Activated T-cell treated with anti-CD3 and anti-CD28 coated beads, Interleukin-2, amount 50 U/mL, for 4 hours (primary cell): Measurements from ENCODE around the gene FBXL22. TPM values are rescaled to one million over a fixed set of nuclear protein-coding genes. Genes with fewer than 3 reads are reported as not detected.
"Not testable (repeated sequence)": the region's sequence is repeated elsewhere in the genome, so short reads cannot be mapped to it uniquely, and the experiment has no call there.

Experiments
- ATAC-seq, 2 donors: fragments of 200-7000 bp; cut with Tn5 transposase; one replicate each; pipeline ENCODE4 v1.10.0; 2021
- DNase-seq: peaks from one replicate; pipeline ENCODE4 v3.0.0-alpha.2; 2020
- H3K27me3 Mint-ChIP-seq: one replicate; pipeline ENCODE4 v1.8.0; 2021; ENCODE audit warnings: low read depth, mixed read lengths
- H3K36me3 Mint-ChIP-seq: one replicate; pipeline ENCODE4 v1.8.0; 2022; ENCODE audit warnings: mixed read lengths; ENCODE audit not compliant: insufficient read depth
- H3K4me1 Mint-ChIP-seq: one replicate; pipeline ENCODE4 v1.8.0; 2021; ENCODE audit warnings: low read depth, mixed read lengths
- H3K4me3 Mint-ChIP-seq: one replicate; pipeline ENCODE4 v1.8.0; 2021; ENCODE audit warnings: mild to moderate bottlenecking, moderate library complexity, mixed read lengths
- H3K9me3 Mint-ChIP-seq: one replicate; pipeline ENCODE4 v1.8.0; 2021; ENCODE audit warnings: mixed read lengths
- total RNA-seq, 3 donors: library from RNA; stranded (reverse); gene quantifications; one replicate each; pipeline ENCODE4 v1.2.1, GENCODE V29; 2021

Gene FBXL22
- total RNA-seq, 3 donors from 2014 or later = 0.79 to 1.2 (median 0.87) TPM

- Mint-ChIP-seq H3K4me1 (peaks cover 8% of the 10 kb centered on the region), H3K9me3 (no peaks in the 10 kb centered on the region), H3K36me3 (peaks cover 43% of the 10 kb centered on the region), H3K4me3 (no peak overlapping the region), H3K27me3 (no peaks in the 10 kb centered on the region)
- no peak for ATAC-seq
- DNase-seq = no peak
Observed at GRCh38 chr15:63615935-63616334, 18.7 kb downstream of the FBXL22 start.

GRCh38 chr15:63617147-63617546 is 20.0 kb downstream of the FBXL22 start:
- not testable (repeated sequence) for H3K4me3 Mint-ChIP-seq, H3K4me1 Mint-ChIP-seq, ATAC-seq, DNase-seq, H3K27me3 Mint-ChIP-seq, H3K9me3 Mint-ChIP-seq
- H3K36me3 Mint-ChIP-seq = peaks cover 42% of the 10 kb centered on the region

- H3K9me3 Mint-ChIP-seq, H3K4me1 Mint-ChIP-seq, H3K4me3 Mint-ChIP-seq, H3K27me3 Mint-ChIP-seq, ATAC-seq, DNase-seq: not testable (repeated sequence)
- peaks cover 41% of the 10 kb centered on the region for H3K36me3 Mint-ChIP-seq
Observed at GRCh38 chr15:63617627-63618026, 20.4 kb downstream of the FBXL22 start.

DNA sequence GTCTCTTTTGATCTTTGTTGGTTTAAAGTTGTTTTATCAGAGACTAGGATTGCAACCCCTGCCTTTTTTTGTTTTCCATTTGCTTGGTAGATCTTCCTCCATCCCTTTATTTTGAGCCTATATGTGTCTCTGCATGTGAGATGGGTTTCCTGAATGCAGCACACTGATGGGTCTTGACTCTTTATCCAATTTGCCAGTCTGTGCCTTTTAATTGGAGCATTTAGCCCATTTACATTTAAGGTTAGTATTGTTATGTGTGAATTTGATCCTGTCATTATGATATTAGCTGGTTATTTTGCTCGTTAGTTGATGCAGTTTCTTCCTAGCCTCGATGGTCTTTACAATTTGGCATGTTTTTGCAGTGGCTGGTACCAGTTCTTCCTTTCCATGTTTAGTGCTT is 23.6 kb downstream of the FBXL22 start:
- not testable (repeated sequence) for DNase-seq, ATAC-seq, H3K9me3 Mint-ChIP-seq, H3K27me3 Mint-ChIP-seq, H3K4me3 Mint-ChIP-seq, H3K4me1 Mint-ChIP-seq
- peaks cover 46% of the 10 kb centered on the region for H3K36me3 Mint-ChIP-seq

DNA sequence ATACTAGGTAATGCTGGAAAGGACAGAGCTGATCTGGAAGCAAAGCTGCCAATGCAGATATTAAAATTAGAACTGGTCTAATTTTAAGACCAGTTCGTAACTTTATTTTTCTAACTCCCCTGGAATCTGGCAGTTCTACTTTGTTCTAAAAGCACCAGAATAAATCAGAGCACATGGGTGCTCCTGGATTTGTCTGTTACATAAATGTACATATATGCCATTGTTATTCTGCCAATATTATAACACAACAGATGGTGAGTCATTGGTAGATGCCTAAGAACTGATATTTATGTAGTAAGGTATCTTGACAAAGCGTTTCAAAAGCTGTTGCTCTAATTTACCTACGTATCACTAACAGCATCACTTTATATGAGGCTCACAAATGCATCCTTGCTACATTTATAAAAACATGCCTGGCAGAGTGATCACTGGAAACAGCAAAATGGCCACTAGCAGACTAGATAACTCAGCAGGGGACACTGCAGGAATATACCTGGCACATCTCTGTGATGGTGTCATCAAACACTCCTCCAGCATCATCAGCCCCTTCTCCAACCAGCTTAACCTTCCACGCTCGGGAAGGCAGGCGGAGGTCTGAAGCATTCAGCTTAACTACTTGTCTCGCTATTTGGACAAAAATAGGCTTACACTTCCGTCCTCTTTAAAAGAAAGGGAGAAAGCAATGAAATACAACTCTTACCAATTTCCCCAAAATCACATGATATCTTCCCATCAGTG is 26.2 kb downstream of the FBXL22 start:
- Mint-ChIP-seq H3K27me3 (no peaks in the 10 kb centered on the region), H3K4me1 (no peaks in the 10 kb centered on the region), H3K9me3 (no peaks in the 10 kb centered on the region), H3K36me3 (peaks cover 39% of the 10 kb centered on the region), H3K4me3 (no peak overlapping the region)
- no peak for ATAC-seq
- no peak for DNase-seq

- ATAC-seq (no peak), DNase-seq (no peak)
- Mint-ChIP-seq H3K9me3 (no peaks in the 10 kb centered on the region), H3K27me3 (no peaks in the 10 kb centered on the region), H3K4me1 (no peaks in the 10 kb centered on the region), H3K4me3 (no peak overlapping the region), H3K36me3 (peaks cover 46% of the 10 kb centered on the region)
Observed at GRCh38 chr15:63626955-63627354, 29.8 kb downstream of the FBXL22 start.

DNA sequence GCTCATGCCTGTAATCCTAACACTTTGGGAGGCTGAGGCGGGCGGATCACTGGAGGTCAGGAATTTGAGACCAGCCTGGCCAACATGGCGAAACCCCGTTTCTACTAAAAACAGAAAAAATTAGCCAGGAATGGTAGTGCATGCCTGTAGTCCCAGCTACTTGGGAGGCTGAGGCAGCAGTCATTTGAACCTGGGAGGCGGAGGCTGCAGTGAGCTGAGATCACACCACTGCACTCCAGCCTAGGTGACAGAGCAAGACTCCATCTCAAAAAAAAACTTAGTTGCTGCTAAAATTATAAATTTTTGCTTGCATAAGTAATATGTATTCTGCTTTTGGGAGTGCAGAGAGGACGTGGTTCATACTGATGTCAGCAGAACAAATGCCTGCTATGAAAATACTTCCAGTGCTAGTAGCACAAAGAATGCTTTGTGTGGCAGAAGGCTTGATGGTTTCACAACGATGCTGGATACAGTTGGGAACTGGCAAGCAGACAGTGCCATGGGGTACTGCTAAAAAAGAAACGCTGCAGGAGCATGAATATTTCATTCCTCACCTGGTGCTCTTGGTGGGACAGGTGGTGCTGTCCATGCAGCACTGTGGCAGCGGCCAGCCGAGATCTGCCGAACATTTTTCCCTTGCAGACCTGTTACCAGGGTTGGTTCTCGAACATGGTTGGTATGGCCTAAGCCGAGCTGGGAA is 31.1 kb downstream of the FBXL22 start:
- Mint-ChIP-seq H3K4me3 (no peak overlapping the region), H3K9me3 (no peaks in the 10 kb centered on the region), H3K4me1 (no peaks in the 10 kb centered on the region), H3K27me3 (no peaks in the 10 kb centered on the region), H3K36me3 (peaks cover 44% of the 10 kb centered on the region)
- DNase-seq (no peak), ATAC-seq (no peak)

DNA sequence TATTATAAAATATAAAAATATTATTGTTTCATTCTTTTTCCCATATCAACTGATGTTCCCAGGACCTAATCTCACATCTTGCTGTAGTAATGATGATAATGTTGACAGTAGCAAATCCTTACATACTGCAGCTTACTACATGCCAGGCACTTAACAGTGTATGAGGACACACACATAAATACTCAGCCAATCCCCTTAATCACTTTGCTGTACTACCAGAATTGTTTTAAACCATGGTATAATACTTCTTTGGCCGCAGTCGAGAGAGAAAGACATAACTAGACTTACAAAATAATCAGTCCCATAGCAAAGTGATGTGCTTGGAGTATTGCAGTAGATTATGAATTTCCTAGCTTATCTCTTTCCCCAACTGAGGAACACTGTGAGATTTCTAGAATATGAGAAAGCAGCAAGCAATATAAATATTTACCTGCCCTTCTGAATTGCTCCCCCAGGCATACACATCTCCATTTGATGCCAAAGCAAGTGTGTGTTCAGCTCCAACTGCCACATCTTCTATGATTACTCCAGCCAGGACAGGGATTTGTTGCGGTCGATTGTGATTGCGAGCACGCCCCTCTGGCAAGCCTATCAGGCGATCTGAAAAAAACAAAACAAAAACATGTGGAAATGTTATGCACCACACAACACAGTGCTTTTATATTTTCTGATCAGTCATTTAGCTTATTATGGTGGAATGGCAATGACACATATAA is 33.0 kb downstream of the FBXL22 start:
- Mint-ChIP-seq H3K4me1 (no peaks in the 10 kb centered on the region), H3K4me3 (no peak overlapping the region), H3K36me3 (peaks cover 43% of the 10 kb centered on the region), H3K27me3 (no peaks in the 10 kb centered on the region), H3K9me3 (no peaks in the 10 kb centered on the region)
- DNase-seq (no peak), ATAC-seq (no peak)

- peaks cover 40% of the 10 kb centered on the region for H3K36me3 Mint-ChIP-seq
- ATAC-seq (no peak), DNase-seq (no peak)
- no peaks in the 10 kb centered on the region for H3K9me3 Mint-ChIP-seq
- peaks cover 4% of the 10 kb centered on the region for H3K4me1 Mint-ChIP-seq
- no peaks in the 10 kb centered on the region for H3K27me3 Mint-ChIP-seq
- H3K4me3 Mint-ChIP-seq = no peak overlapping the region
Observed at GRCh38 chr15:63633312-63633711, 36.1 kb downstream of the FBXL22 start.

- H3K4me1 Mint-ChIP-seq = peaks cover 11% of the 10 kb centered on the region
- H3K36me3 Mint-ChIP-seq = peaks cover 43% of the 10 kb centered on the region
- H3K9me3 Mint-ChIP-seq = no peaks in the 10 kb centered on the region
- ATAC-seq = no peak
- DNase-seq = no peak
- H3K4me3 Mint-ChIP-seq = no peak overlapping the region
- H3K27me3 Mint-ChIP-seq = no peaks in the 10 kb centered on the region
Observed at GRCh38 chr15:63634154-63634553, 37.0 kb downstream of the FBXL22 start.

DNA sequence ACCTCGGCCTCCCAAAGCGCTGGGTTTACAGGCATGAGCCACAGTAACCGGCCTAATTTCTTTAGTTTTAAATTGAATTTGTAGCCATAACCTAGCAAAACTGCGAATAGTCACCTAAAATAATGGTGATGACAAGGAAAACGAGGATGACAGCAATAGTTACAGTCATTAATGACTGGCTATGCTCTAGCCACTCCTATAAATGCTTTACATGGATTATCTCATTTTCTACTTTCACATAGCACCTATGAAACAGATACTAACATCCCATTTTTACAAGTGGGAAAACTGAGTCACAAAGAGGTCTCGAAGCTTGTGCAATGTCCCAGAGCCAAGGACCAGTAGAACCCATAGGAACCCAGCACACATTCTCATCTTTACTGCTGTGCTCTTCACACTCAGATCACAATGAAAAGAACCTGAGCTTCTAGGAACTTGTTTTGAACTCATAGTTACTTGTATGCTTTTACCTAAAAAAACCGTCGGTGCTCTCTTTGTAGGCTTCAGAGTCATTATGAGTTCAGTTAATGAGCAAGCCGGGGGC is 39.4 kb downstream of the FBXL22 start:
- no peak overlapping the region for H3K4me3 Mint-ChIP-seq
- peaks cover 36% of the 10 kb centered on the region for H3K36me3 Mint-ChIP-seq
- H3K9me3 Mint-ChIP-seq = no peaks in the 10 kb centered on the region
- no peak for DNase-seq
- no peaks in the 10 kb centered on the region for H3K27me3 Mint-ChIP-seq
- peaks cover 11% of the 10 kb centered on the region for H3K4me1 Mint-ChIP-seq
- peak in 1 of 2 donors; percentile 46 for ATAC-seq

- H3K9me3 Mint-ChIP-seq = no peaks in the 10 kb centered on the region
- ATAC-seq (peak; percentile 72 to 79), DNase-seq (no peak)
- no peaks in the 10 kb centered on the region for H3K27me3 Mint-ChIP-seq
- H3K4me1 Mint-ChIP-seq = peaks cover 11% of the 10 kb centered on the region
- peaks cover 31% of the 10 kb centered on the region for H3K36me3 Mint-ChIP-seq
- no peak overlapping the region for H3K4me3 Mint-ChIP-seq
Observed at GRCh38 chr15:63638839-63639238, 41.7 kb downstream of the FBXL22 start.

DNA sequence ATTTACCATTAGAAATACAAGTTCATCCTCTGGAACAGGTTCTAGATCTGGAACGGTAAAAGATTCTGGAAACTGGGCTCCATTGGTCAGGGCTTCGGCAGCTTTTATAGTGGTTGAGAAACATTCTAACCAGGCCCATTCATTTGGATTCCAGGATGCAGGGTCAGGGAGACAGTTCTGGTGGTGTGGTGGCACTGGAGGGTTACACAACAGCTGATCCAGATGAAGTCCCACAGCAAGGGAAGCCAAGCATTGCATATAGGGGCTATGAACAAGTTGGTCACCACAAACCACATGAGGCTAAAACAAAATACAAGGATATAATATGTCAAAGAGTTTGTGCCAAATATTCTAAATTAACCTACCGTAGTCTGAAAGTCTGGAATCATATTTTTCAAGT is 43.0 kb downstream of the FBXL22 start:
- no peak for ATAC-seq
- Mint-ChIP-seq H3K4me1 (peaks cover 11% of the 10 kb centered on the region), H3K4me3 (no peak overlapping the region), H3K36me3 (peaks cover 29% of the 10 kb centered on the region), H3K27me3 (no peaks in the 10 kb centered on the region), H3K9me3 (no peaks in the 10 kb centered on the region)
- no peak for DNase-seq
